ENCODE data around the gene TBC1D21.

The TBC1D21 gene

GRCh38 chr15:73924171-73924921, 51.0 kb downstream of the TBC1D21 start:
- CTCF ChIA-PET, result interaction anchor here (1.2 to 1.6 kb wide), 2 partner anchors 9 to 27 kb away, joined by 3 to 4 read pairs; no protein-coding TSS in a partner anchor
- DNase-seq (ENCODE audit: extremely low spot score), result no peak
- POLR2A ChIA-PET, result interaction anchor here (1.1 kb wide), 1 partner anchor 70 kb away, joined by 3 read pairs; the partner anchor contains the start of gene PML
- TF ChIP-seq ELF4 (IDR thresholded peaks at IDR 0.05) (no peak), L3MBTL2 (conservative IDR thresholded peaks at IDR 0.05) (no peak), FOXA1 (IDR thresholded peaks at IDR 0.05) (no peak), NFRKB (IDR thresholded peaks at IDR 0.05) (no peak), TARDBP (IDR thresholded peaks at IDR 0.05) (no peak), FOXK2 (IDR thresholded peaks at IDR 0.05) (no peak), SP1 (IDR thresholded peaks at IDR 0.05) (no peak), FOXM1 (IDR thresholded peaks at IDR 0.05; ENCODE audit: borderline replicate concordance) (no peak), PKNOX1 (IDR thresholded peaks at IDR 0.05) (no peak), CTBP1 (IDR thresholded peaks at IDR 0.05; ENCODE audit: borderline replicate concordance) (no peak), ARNT (IDR thresholded peaks at IDR 0.05) (no peak), ZNF384 (IDR thresholded peaks at IDR 0.05) (no peak)

GRCh38 chr15:73925848-73926218, 52.5 kb downstream of the TBC1D21 start:
- no peak for DNase-seq (ENCODE audit: extremely low spot score)
- no peak for TF ChIP-seq BHLHE40 (IDR thresholded peaks at IDR 0.05; ENCODE audit: borderline replicate concordance)
- TF ChIP-seq TARDBP (IDR thresholded peaks at IDR 0.05), result no peak
- no peak for TF ChIP-seq CTBP1 (IDR thresholded peaks at IDR 0.05; ENCODE audit: borderline replicate concordance)
- no peak for TF ChIP-seq ARNT (IDR thresholded peaks at IDR 0.05)
- ChIA-PET CTCF (no interaction called here), POLR2A (interaction anchor here (0.7 to 3.0 kb wide), 3 partner anchors 11 to 68 kb away, joined by 5 to 17 read pairs (median 15); no protein-coding TSS in a partner anchor)

GRCh38 chr15:73926219-73927002, 53.0 kb downstream of the TBC1D21 start, which contains the start of gene LOXL1:
TSS of gene LOXL1 (plus strand) at chr15:73926462. CDS start at chr15:73926784, 322 bp downstream.
- ChIA-PET CTCF (interaction anchor here (1.5 to 2.3 kb wide), 2 partner anchors 19 to 52 kb away, joined by 9 to 13 read pairs; no protein-coding TSS in a partner anchor), POLR2A (interaction anchor here (0.6 to 3.0 kb wide), 4 partner anchors 10 to 193 kb away, joined by 3 to 17 read pairs (median 10); no protein-coding TSS in a partner anchor)
- DNase-seq (ENCODE audit: extremely low spot score), result peak; percentile 55

GRCh38 chr15:73927003-73927475, 53.7 kb downstream of the TBC1D21 start:
- TF ChIP-seq FOXM1 (IDR thresholded peaks at IDR 0.05; ENCODE audit: borderline replicate concordance) (no peak), SP1 (IDR thresholded peaks at IDR 0.05) (no peak), PKNOX1 (IDR thresholded peaks at IDR 0.05) (no peak), ARNT (IDR thresholded peaks at IDR 0.05) (peak; percentile 66), SUZ12 (IDR thresholded peaks at IDR 0.05) (no peak), BHLHE40 (IDR thresholded peaks at IDR 0.05; ENCODE audit: borderline replicate concordance) (no peak), L3MBTL2 (conservative IDR thresholded peaks at IDR 0.05) (no peak)
- ChIA-PET CTCF (interaction anchor here (0.6 to 2.3 kb wide), 11 partner anchors 9 to 113 kb away, joined by 3 to 13 read pairs (median 5); no protein-coding TSS in a partner anchor), POLR2A (interaction anchor here (0.6 to 3.0 kb wide), 8 partner anchors 10 to 88 kb away, joined by 3 to 17 read pairs (median 4); no protein-coding TSS in a partner anchor)
- peak; percentile 52 for DNase-seq (ENCODE audit: extremely low spot score)

More at GRCh38 chr15:73926219-73927002, 53.0 kb downstream of the TBC1D21 start, which contains the start of gene LOXL1:
- TF ChIP-seq L3MBTL2 (conservative IDR thresholded peaks at IDR 0.05), result peak; percentile 68
- TF ChIP-seq CTBP1 (IDR thresholded peaks at IDR 0.05; ENCODE audit: borderline replicate concordance), result peak; percentile 16; the same call in 1 of the 2 replicates
- no peak for TF ChIP-seq SP1 (IDR thresholded peaks at IDR 0.05)
- TF ChIP-seq FOXM1 (IDR thresholded peaks at IDR 0.05; ENCODE audit: borderline replicate concordance), result peak; percentile 73; the same call in 1 of the 2 replicates

- CTCF ChIA-PET, result interaction anchor here (0.6 to 2.3 kb wide), 16 partner anchors 8 to 113 kb away, joined by 3 to 13 read pairs (median 4); no protein-coding TSS in a partner anchor
- peak; percentile 81 for DNase-seq (ENCODE audit: extremely low spot score)
- no peak for TF ChIP-seq PKNOX1 (IDR thresholded peaks at IDR 0.05)
- no peak for TF ChIP-seq HDGF (IDR thresholded peaks at IDR 0.05; ENCODE audit: borderline replicate concordance)
- no peak for TF ChIP-seq NFRKB (IDR thresholded peaks at IDR 0.05)
- TF ChIP-seq SP1 (IDR thresholded peaks at IDR 0.05), result no peak
- no peak for TF ChIP-seq ARNT (IDR thresholded peaks at IDR 0.05)
- no peak for TF ChIP-seq FOXM1 (IDR thresholded peaks at IDR 0.05; ENCODE audit: borderline replicate concordance)
- TF ChIP-seq TARDBP (IDR thresholded peaks at IDR 0.05), result no peak
- TF ChIP-seq FOXA1 (IDR thresholded peaks at IDR 0.05), result no peak
- no peak for TF ChIP-seq ZNF384 (IDR thresholded peaks at IDR 0.05)
- TF ChIP-seq BHLHE40 (IDR thresholded peaks at IDR 0.05; ENCODE audit: borderline replicate concordance), result no peak
- no peak for TF ChIP-seq CTBP1 (IDR thresholded peaks at IDR 0.05; ENCODE audit: borderline replicate concordance)
- TF ChIP-seq LEF1 (IDR thresholded peaks at IDR 0.05; ENCODE audit: borderline replicate concordance), result no peak
- TF ChIP-seq L3MBTL2 (conservative IDR thresholded peaks at IDR 0.05), result no peak
- TF ChIP-seq FOXK2 (IDR thresholded peaks at IDR 0.05), result no peak
- TF ChIP-seq SUZ12 (IDR thresholded peaks at IDR 0.05), result no peak
- TF ChIP-seq ELF4 (IDR thresholded peaks at IDR 0.05), result no peak
- POLR2A ChIA-PET, result interaction anchor here (0.6 to 3.0 kb wide), 9 partner anchors 9 to 87 kb away, joined by 3 to 17 read pairs (median 3); no protein-coding TSS in a partner anchor
Measured at GRCh38 chr15:73927476-73928240, 54.3 kb downstream of the TBC1D21 start.

All from HEK293T (cell line).